AG10803 (cell line): ENCODE measurements around the gene SPSB1.

Experiments
- DNase-seq: peaks from one replicate; pipeline ENCODE4 v3.0.0; 2010; ENCODE audit warnings: low read depth
- H3K4me3 ChIP-seq: 2 replicates; pipeline ENCODE4 v1.5.1; 2011; ENCODE audit warnings: mild to moderate bottlenecking, low read length, control low read depth
- CTCF ChIP-seq: conservative IDR thresholded peaks from 2 replicates; pipeline ENCODE4 v1.5.1; 2011; ENCODE audit warnings: mild to moderate bottlenecking, low read length, control low read depth, inconsistent platforms

Gene SPSB1

GRCh38 chr1:9332513-9333143 is 39.9 kb downstream of the SPSB1 start:
- DNase-seq = no peak
- H3K4me3 ChIP-seq = no peak overlapping the region
- no peak for TF ChIP-seq CTCF

- TF ChIP-seq CTCF = no peak
These were observed 45.9 kb downstream of the SPSB1 start for GRCh38 chr1:9338397-9339246.

GRCh38 chr1:9340172-9340854 is 47.6 kb downstream of the SPSB1 start:
- peak; percentile 21 for DNase-seq
- TF ChIP-seq CTCF = no peak
- H3K4me3 ChIP-seq = no peak overlapping the region

More at GRCh38 chr1:9338397-9339246, 45.9 kb downstream of the SPSB1 start:
- peak; percentile 44 for DNase-seq
- no peak overlapping the region for H3K4me3 ChIP-seq

GRCh38 chr1:9340864-9341263 is 48.2 kb downstream of the SPSB1 start:
- TF ChIP-seq CTCF = no peak
- H3K4me3 ChIP-seq = no peak overlapping the region
- no peak for DNase-seq

- no peak for TF ChIP-seq CTCF
- H3K4me3 ChIP-seq = no peak overlapping the region
- DNase-seq = no peak
These were observed 48.7 kb downstream of the SPSB1 start for GRCh38 chr1:9341301-9341845.

GRCh38 chr1:9343269-9343668 is 50.6 kb downstream of the SPSB1 start:
- no peak for TF ChIP-seq CTCF
- no peak for DNase-seq
- H3K4me3 ChIP-seq = no peak overlapping the region
